Lower leg skin (tissue), 3 donors: Measurements from ENCODE around the gene TEX13B.

Source experiments
- POLR2A ChIP-seq, 2 donors: fragments of 450-650 bp; IDR thresholded peaks; one replicate each; pipeline ENCODE4 v1.6.1; 2016 to 2017; ENCODE audit warnings: antibody characterized with exemption in 2 of 2, mild to moderate bottlenecking in 1 of 2, moderate library complexity in 1 of 2
- TF ChIP-seq, protein P1 (sequence below), 3 donors: fragments of 450-650 bp; IDR thresholded peaks; one replicate each; pipeline ENCODE4 v1.5.1; 2016; ENCODE audit warnings: antibody characterized with exemption in 3 of 3, mild to moderate bottlenecking in 3 of 3, moderate library complexity in 2 of 3

GRCh38 chrX:108019382-108019875 is 37.3 kb upstream of the TEX13B start:
- no peak for TF ChIP-seq POLR2A (IDR thresholded peaks at IDR 0.05)
- TF ChIP-seq, protein P1, sequence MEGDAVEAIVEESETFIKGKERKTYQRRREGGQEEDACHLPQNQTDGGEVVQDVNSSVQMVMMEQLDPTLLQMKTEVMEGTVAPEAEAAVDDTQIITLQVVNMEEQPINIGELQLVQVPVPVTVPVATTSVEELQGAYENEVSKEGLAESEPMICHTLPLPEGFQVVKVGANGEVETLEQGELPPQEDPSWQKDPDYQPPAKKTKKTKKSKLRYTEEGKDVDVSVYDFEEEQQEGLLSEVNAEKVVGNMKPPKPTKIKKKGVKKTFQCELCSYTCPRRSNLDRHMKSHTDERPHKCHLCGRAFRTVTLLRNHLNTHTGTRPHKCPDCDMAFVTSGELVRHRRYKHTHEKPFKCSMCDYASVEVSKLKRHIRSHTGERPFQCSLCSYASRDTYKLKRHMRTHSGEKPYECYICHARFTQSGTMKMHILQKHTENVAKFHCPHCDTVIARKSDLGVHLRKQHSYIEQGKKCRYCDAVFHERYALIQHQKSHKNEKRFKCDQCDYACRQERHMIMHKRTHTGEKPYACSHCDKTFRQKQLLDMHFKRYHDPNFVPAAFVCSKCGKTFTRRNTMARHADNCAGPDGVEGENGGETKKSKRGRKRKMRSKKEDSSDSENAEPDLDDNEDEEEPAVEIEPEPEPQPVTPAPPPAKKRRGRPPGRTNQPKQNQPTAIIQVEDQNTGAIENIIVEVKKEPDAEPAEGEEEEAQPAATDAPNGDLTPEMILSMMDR (IDR thresholded peaks at IDR 0.05): no peak
